HepG2 (cell line): ENCODE measurements around the gene CARMIL1. TPM values are rescaled to one million over a fixed set of nuclear protein-coding genes. Genes with fewer than 3 reads are reported as not detected.

Experiments
- ATAC-seq: fragments of 200-7000 bp; cut with Tn5 transposase; 3 replicates; pipeline ENCODE4 v1.9.1; 2020; ENCODE audit warnings: mild to moderate bottlenecking, moderate library complexity
- BruUV-seq: library from RNA; stranded (reverse); fragments of 400-500 nt; replicated peaks from 2 replicates; lab custom pipeline; 2021; lab: Mats Ljungman, UMichigan
- CTCF ChIA-PET: fragments of 300-600 bp; formaldehyde crosslinking; extraction: SDS; loops from one replicate; lab custom pipeline; 2021; ENCODE audit warnings: low total read pairs, inconsistent platforms, low intra/inter-chr PET ratio; lab: Yijun Ruan, JAX
- POLR2A ChIA-PET: fragments of 350-600 bp; sonication (Branson Sonifier 250); formaldehyde crosslinking; loops from one replicate; lab custom pipeline; 2020; ENCODE audit warnings: antibody characterized with exemption, inconsistent platforms; lab: Yijun Ruan, JAX
- DNase-seq: peaks from one replicate; pipeline ENCODE4 v3.0.0-alpha.2; 2015; ENCODE audit warnings: low spot score
- FAIRE-seq: peaks from 3 replicates; lab custom pipeline; 2011; peaks lifted over from hg19 to GRCh38; lab: Jason Lieb, UNC
- H2AFZ ChIP-seq: one replicate; pipeline ENCODE4 v1.6.1; 2011; ENCODE audit warnings: low read length, inconsistent platforms
- H3K27ac ChIP-seq: fragments of 300-600 bp; 3 replicates; pipeline ENCODE4 v1.8.0; 2011; ENCODE audit warnings: mixed run types, mild to moderate bottlenecking, mixed read lengths, low read length, inconsistent platforms; ENCODE audit not compliant: insufficient read depth; ENCODE audit errors: extremely low read length
- H3K27me3 ChIP-seq, 2 experiments: fragments of 200-600 bp in 1 of 2; 2 replicates in 1 of 2; 3 replicates in 1 of 2; pipeline versions ENCODE4 v1.6.0 to v1.8.0; 2011; ENCODE audit warnings: low read length in 2 of 2, mild to moderate bottlenecking in 2 of 2, moderate library complexity in 2 of 2, inconsistent platforms in 1 of 2; ENCODE audit not compliant: insufficient read depth in 2 of 2, control insufficient read depth in 1 of 2
- H3K36me3 ChIP-seq, 2 experiments: fragments of 200-600 bp in 1 of 2; replicated peaks in 1 of 2; 2 replicates in 1 of 2; 3 replicates in 1 of 2; pipeline versions ENCODE4 v1.5.1 to v1.8.0; 2011; ENCODE audit warnings: low read length in 2 of 2, inconsistent platforms in 1 of 2; ENCODE audit not compliant: insufficient read depth in 2 of 2, control insufficient read depth in 1 of 2
- H3K4me1 ChIP-seq: 2 replicates; pipeline ENCODE4 v1.5.1; 2012; ENCODE audit warnings: low read length, inconsistent platforms; ENCODE audit not compliant: insufficient read depth
- H3K4me2 ChIP-seq: 2 replicates; pipeline ENCODE4 v1.6.0; 2011; ENCODE audit warnings: low read depth, low read length, inconsistent platforms
- H3K4me3 ChIP-seq, 3 experiments: fragments of 200-600 bp in 1 of 3; sonication (generic), shearing (Covaris generic) in 1 of 3; replicated peaks in 1 of 3; 2 replicates each; pipeline ENCODE4 v1.5.1; 2011 to 2016; ENCODE audit warnings: low read length in 3 of 3, inconsistent platforms in 2 of 3, low read depth in 2 of 3, mild to moderate bottlenecking in 2 of 3, control low read depth in 1 of 3, mixed read lengths in 1 of 3; ENCODE audit not compliant: insufficient read depth in 1 of 3
- H3K79me2 ChIP-seq: one replicate; pipeline ENCODE4 v1.6.1; 2011; ENCODE audit warnings: low read length, inconsistent platforms; ENCODE audit not compliant: insufficient read depth
- H3K9ac ChIP-seq: 2 replicates; pipeline ENCODE4 v1.6.0; 2011; ENCODE audit warnings: mild to moderate bottlenecking, low read depth, low read length, inconsistent platforms; ENCODE audit not compliant: insufficient read depth
- H3K9me3 ChIP-seq: 2 replicates; pipeline ENCODE4 v1.5.1; 2012; ENCODE audit warnings: mild to moderate bottlenecking, low read length
- H4K20me1 ChIP-seq: 2 replicates; pipeline ENCODE4 v1.6.0; 2011; ENCODE audit warnings: inconsistent platforms, mild to moderate bottlenecking, low read length, moderate library complexity; ENCODE audit not compliant: insufficient read depth
- ERF ChIP-seq: IDR thresholded peaks from 2 replicates; pipeline ENCODE4 v1.6.1; 2018; ENCODE audit warnings: missing biosample characterization, missing genetic modification reagents
- HMG20A ChIP-seq: IDR thresholded peaks from 2 replicates; pipeline ENCODE4 v1.6.1; 2016; ENCODE audit warnings: borderline replicate concordance
- IRX3 ChIP-seq: sonication (generic); formaldehyde crosslinking; IDR thresholded peaks from 2 replicates; pipeline ENCODE4 v1.8.1; 2023; ENCODE audit warnings: mild to moderate bottlenecking, low read depth, missing genetic modification reagents, borderline replicate concordance
- SP140L ChIP-seq: sonication (generic); formaldehyde crosslinking; IDR thresholded peaks from 2 replicates; pipeline ENCODE4 v1.4.0; 2020; ENCODE audit warnings: missing genetic modification reagents, borderline replicate concordance
- ZC3H13 ChIP-seq: sonication (generic); formaldehyde crosslinking; IDR thresholded peaks from 2 replicates; pipeline ENCODE4 v1.8.1; 2023; ENCODE audit warnings: mild to moderate bottlenecking, missing genetic modification reagents, moderate library complexity
- ZNF263 ChIP-seq: sonication (generic); formaldehyde crosslinking; IDR thresholded peaks from 2 replicates; pipeline ENCODE4 v1.4.0; 2020; ENCODE audit warnings: missing genetic modification reagents
- ZNF713 ChIP-seq: sonication (generic); formaldehyde crosslinking; IDR thresholded peaks from 2 replicates; pipeline ENCODE4 v1.4.0; 2020; ENCODE audit warnings: mild to moderate bottlenecking, missing genetic modification reagents
- ZNF766 ChIP-seq: sonication (generic); formaldehyde crosslinking; IDR thresholded peaks from 2 replicates; pipeline ENCODE4 v1.5.0; 2020; ENCODE audit warnings: missing genetic modification reagents, borderline replicate concordance
- WGBS: methylation state at CpG from one replicate; pipeline ENCODE4 v1.1.6; 2017; ENCODE audit warnings: low lambda C conversion rate; 5-methylcytosine and 5-hydroxymethylcytosine counted together
- in situ Hi-C: cut with HindIII; loops from 2 replicates; pipeline ENCODE4 v1.10.0; 2017; ENCODE audit warnings: low pct_unique_long_range_greater_than_20kb; ENCODE audit not compliant: extremely low pct_ligation_motif_present
- intact Hi-C: fragments of 100-400 bp; cut with micrococcal nuclease; formaldehyde crosslinking; loops from one replicate; pipeline ENCODE4 v1.10.0; 2022; ENCODE audit not compliant: unreplicated experiment
- polyA plus RNA-seq, 8 experiments: library from polyadenylated mRNA; depleted of rRNA in 3 of 8; stranded (reverse) in 7 of 8; unstranded in 1 of 8; fragments of >200 nt; fragmentation: Illumina TruSeq in 4 of 8; extraction: Trizol in 4 of 8; gene quantifications; 2 replicates each; pipeline versions ENCODE4 v1.2.1 to v1.2.3, GENCODE V29; 2011 to 2016; ENCODE audit warnings: low read depth in 4 of 8, missing spikeins in 1 of 8, mixed read lengths in 1 of 8; ENCODE audit not compliant: insufficient read depth in 1 of 8
- total RNA-seq, 5 experiments: library from RNA; depleted of rRNA; stranded (reverse); fragments of >200 nt; fragmentation: Illumina TruSeq; extraction: Trizol; gene quantifications; 2 replicates each; pipeline ENCODE4 v1.2.3, GENCODE V29; 2016; ENCODE audit warnings: low read depth in 1 of 5

CARMIL1 gene
- total and polyA plus RNA-seq, 2 of the 13 experiments (the other 11 are each of a cell fraction or from before 2014, with no cell fraction given) = 1.8 to 2.6 TPM

GRCh38 chr6:25277386-25277785 is 1.8 kb upstream of the CARMIL1 start:
- in situ Hi-C loops (loop anchor here (5.0 kb wide), 1 partner anchor 325 kb away; no protein-coding TSS in a partner anchor), intact Hi-C loops (loop anchor here (5.0 kb wide), 2 partner anchors 320 to 665 kb away; no protein-coding TSS in a partner anchor)
- FAIRE-seq (no peak), DNase-seq (no peak), ATAC-seq (no peak)
- H3K27me3 ChIP-seq = peaks cover 0 to 21% of the 10 kb centered on the region in 2 experiments; a peak in 3 of 5 replicates
- no peaks in the 10 kb centered on the region for H3K36me3 ChIP-seq
- H4K20me1 ChIP-seq = no peaks in the 10 kb centered on the region
- H3K9ac ChIP-seq = no peak overlapping the region
- 63% methylated on average over 1 of the region's 1 CpG for WGBS
- TF ChIP-seq ZNF766 (CRISPR knock-in tag) = no peak
- TF ChIP-seq IRX3 (CRISPR knock-in tag) = no peak
- TF ChIP-seq ZNF263 (CRISPR knock-in tag) = no peak
- TF ChIP-seq ZNF713 (CRISPR knock-in tag) = no peak
- no peak for TF ChIP-seq ERF (CRISPR knock-in tag)
- TF ChIP-seq SP140L (CRISPR knock-in tag) = no peak
- H3K4me3 ChIP-seq = no peak overlapping the region
- no peak overlapping the region for H3K4me2 ChIP-seq
- H3K79me2 ChIP-seq = no peaks in the 10 kb centered on the region
- peaks cover 35% of the 10 kb centered on the region for H3K4me1 ChIP-seq
- no peaks in the 10 kb centered on the region for H3K9me3 ChIP-seq
- no TSS peak for BruUV-seq
- ChIA-PET POLR2A (no interaction called here), CTCF (interaction anchor here (2.2 kb wide), 1 partner anchor 212 kb away, joined by 10 read pairs; no protein-coding TSS in a partner anchor)
- H2AFZ ChIP-seq = no peak overlapping the region
- H3K27ac ChIP-seq = no peak overlapping the region

GRCh38 chr6:25277857-25278256 is 1.3 kb upstream of the CARMIL1 start:
- Histone ChIP-seq H3K27me3 (peaks cover 0 to 21% of the 10 kb centered on the region in 2 experiments; a peak in 3 of 5 replicates), H3K9me3 (no peaks in the 10 kb centered on the region), H3K36me3 (no peaks in the 10 kb centered on the region), H3K27ac (no peak overlapping the region), H3K9ac (no peak overlapping the region), H4K20me1 (no peaks in the 10 kb centered on the region), H3K4me3 (0 out of 6 replicates have a peak overlapping the region, but pooled peaks of 1 of the 3 experiments have one; percentile 81), H2AFZ (no peak overlapping the region), H3K79me2 (no peaks in the 10 kb centered on the region), H3K4me1 (peaks cover 35% of the 10 kb centered on the region), H3K4me2 (peak overlapping the region; percentile 100)
- WGBS = 13% methylated on average over 1 of the region's 1 CpG
- TF ChIP-seq HMG20A (CRISPR knock-in tag) (0 out of 2 replicates have a peak, but pooled peaks have one; percentile 18), ZC3H13 (no peak)
- no peak for DNase-seq
- in situ Hi-C loops (loop anchor here (5.0 kb wide), 1 partner anchor 324 kb away; no protein-coding TSS in a partner anchor), intact Hi-C loops (loop anchor here (1.0 to 5.0 kb wide), 5 partner anchors 212 to 664 kb away; no protein-coding TSS in a partner anchor)
- ChIA-PET POLR2A (no interaction called here), CTCF (interaction anchor here (2.2 kb wide), 1 partner anchor 212 kb away, joined by 10 read pairs; no protein-coding TSS in a partner anchor)
- FAIRE-seq = no peak
- no TSS peak for BruUV-seq
- ATAC-seq = no peak
